GM20431 (cell line): ENCODE measurements around the gene ADH4.
"Not testable (repeated sequence)": the region's sequence is repeated elsewhere in the genome, so short reads cannot be mapped to it uniquely, and the experiment has no call there.

ENCODE experiments used
- in situ Hi-C: fragments of 300-500 bp; cut with MseI, MboI; formaldehyde crosslinking; loops from one replicate; pipeline ENCODE4 v1.15.0; 2020; ENCODE audit warnings: low sequenced_read_pairs; ENCODE audit not compliant: unreplicated experiment

ADH4 gene

DNA sequence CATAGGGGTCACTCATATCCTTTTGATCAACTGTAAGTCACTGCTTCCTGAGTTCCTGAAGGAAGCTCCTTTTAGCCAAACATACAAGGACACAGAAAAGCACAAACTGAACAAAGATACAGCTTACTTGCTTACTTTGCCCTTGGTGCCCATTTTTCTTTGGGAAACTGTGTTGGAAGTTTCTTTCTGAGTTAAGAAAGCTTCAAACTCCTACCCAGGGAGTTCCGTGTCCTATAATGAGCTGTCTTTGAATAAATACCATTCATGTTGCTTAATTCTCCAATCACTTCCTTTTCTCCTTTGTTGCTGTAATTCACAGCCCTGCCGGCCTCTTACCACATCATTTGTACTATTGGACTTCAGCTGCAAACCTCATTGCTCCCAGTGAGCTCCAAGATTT is at the start of gene ADH4:
Gene ADH4 (minus strand): TSS at position 228 of the 400 bp plus-strand sequence. CDS start 75 bp downstream, at position 153.
- in situ Hi-C loops: no loop called here

- in situ Hi-C loops: no loop called here
Observed at GRCh38 chr4:99190336-99190735, 46.2 kb upstream of the ADH4 start.

- in situ Hi-C loops: not testable (repeated sequence)
Observed at GRCh38 chr4:99189900-99190299, 45.8 kb upstream of the ADH4 start.

DNA sequence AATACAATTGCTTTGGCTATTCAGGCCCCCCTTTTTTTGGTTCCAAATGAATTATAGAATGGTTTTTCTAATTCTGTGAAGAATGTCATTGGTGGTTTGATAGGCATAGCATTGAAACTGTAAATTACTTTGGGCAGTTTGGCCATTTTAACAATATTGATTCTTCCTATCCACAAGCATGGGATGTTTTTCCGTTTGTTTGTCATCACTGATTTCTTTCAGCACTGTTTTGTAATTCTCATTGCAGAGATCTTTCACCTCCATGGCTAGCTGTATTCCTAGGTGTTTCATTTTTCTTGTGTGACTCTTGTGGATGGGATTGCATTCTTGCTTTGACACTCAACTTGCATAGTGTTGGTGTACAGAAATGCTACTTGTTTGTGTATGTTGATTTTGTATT is 41.9 kb upstream of the ADH4 start:
- in situ Hi-C loops: no loop called here

- in situ Hi-C loops: no loop called here
Observed at GRCh38 chr4:99185581-99185980, 41.5 kb upstream of the ADH4 start.

DNA sequence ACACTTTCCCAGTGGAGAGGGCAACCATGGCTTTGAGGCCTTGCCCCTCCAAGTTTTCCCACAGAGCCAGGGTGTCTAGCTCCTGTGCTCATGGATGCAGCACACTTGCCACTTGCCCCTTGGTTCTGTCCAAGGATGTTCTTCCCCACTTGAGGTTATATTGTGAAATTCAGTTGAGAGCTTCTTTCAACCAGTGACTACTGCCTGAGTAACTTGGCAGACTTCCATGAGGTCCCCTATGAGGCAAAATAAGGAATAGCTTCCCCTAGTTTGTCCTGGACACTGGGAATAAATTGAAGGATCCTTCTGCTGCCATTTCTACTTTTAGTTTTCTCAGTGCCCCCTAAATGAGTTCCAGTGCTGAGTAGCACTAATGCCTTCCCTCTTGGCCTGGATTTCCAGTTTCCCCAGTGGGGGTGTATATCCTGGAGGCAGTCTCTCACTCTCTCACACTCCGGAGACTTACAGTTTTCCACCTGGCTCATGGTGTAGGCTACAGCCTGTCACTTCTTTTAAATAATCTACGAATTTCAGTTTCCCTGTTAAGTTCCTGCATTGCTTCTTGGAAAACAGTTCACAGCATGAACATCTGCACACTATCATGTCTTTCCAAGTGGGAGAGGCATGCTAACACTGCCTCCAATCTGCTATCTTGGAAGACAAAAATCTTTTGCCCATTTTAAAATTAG is 36.4 kb upstream of the ADH4 start:
- in situ Hi-C loops: no loop called here

DNA sequence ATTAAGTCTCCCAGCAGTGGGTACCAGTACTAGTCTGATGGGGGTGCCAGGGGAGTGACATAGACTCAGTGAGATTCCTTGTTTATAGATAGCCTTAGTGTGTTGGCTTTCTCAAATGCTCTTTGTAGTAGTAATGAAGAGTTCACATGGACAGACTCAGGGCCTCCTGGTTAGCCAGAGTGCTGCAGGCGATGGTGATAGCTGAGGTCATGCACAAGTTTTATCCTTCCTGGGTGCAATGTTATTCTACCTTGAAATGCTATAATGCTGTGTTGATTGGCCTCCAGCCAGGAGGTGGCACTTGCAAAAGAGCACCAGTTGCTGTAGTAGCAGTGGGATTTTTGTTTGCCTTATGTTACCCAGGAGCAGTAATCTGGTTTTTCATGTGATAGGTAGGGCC is 35.5 kb upstream of the ADH4 start:
- in situ Hi-C loops: no loop called here

DNA sequence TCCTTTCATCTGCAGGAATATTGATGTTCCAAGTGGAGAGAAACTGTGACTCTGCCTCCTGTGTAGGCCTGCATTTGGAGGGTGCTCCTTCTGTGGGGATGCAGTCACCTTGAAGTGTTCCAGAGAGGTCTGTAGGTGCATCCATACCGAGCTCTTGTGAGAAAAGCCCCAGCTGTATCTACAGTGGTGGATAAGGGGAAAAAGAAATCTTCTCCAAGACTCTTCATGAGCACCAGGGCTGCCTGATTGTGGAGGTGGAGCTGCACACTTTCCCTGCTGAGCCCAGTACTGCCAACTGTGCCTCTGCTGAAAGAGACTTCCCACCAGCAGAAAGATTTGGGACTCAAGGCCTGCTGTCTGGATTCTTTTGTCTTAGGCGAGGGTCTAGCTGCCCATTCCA is 35.1 kb upstream of the ADH4 start:
- in situ Hi-C loops: no loop called here

DNA sequence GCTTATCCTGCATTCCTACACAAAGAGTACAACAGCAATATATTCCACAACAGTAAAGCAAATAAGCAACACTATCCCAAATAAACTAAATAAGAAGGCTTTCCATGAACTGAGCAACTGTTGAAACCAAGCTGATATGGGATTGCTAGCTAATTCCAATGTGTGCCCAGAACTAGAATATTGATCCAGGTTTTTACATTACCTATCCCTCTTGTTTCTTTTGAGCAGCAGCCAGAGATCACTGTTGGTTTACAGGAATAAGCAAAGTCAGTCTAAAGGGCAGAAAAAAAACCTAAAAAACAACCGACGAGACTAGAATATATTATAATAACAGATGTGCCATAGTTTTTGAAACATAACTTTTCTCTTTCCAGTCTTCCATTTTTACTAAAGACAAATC is 22.4 kb upstream of the ADH4 start:
- in situ Hi-C loops: no loop called here

DNA sequence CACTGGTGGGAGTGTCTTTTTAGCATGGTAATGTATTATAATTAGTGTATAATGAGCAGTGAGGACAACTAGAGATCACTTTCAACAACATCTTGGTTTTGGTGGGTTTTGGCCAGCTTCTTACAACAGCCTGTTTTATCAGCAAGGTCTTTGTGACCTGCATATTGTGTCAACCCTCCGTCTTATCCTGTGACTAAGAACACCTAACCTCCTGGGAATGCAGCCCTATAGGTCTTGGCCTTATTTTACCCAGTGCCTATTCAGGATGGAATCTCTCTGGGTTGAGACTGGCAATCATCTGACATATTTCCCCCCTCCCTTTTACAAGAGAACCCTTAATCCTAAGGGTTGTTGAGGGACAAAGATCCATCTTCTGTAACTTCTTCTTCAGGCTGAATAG is 21.9 kb upstream of the ADH4 start:
- in situ Hi-C loops: no loop called here

DNA sequence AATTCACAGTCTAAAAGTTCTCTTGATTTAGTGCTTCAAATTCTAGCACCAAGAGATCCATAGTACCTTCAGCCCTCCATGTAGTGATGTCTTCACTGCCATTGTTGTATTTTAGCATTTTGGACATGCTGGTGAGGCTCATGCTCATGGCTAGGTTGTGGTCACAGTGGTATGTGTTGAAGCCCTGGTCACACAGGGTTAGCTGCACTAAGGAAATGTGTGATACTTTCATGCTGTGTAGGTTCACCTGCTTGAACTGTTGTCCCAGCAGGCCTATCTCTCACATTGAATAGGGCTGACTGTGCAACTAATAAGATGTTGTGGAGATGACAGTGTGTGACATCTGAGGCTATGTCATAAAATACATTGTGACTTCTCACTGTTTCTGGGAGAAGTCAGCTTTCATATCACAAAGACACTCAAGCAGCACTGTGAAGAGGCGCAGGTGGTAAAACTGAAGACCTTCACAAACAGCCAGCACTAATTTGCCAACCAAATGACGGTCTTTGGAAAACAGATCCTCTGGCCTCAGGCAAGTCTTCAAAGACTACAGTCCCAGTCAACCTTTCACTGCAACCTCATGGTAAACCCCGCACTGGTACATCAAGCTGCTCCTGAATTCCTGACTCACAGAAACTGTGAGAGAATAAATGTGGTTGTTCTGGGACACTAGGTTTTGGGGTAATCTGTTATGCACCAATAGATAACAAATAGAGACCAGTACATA is 17.4 kb upstream of the ADH4 start:
- in situ Hi-C loops: no loop called here

DNA sequence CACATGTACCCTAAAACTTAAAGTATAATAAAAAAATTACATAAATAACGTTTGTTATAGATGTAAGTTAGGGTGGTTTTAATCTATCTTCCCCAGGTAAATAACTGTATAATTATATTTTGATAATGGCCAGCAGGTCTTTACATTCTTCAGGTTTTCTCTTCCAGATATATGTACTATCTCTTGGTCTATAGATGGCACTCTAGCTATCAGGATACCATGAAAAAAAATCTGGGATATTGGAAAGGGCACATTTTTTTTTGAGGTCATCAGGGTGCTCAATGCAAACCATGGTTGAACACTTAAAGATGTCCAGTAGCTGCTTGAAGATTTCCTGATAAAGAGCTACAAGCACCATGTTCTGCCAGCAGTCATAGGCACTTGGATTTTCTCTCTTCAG is 15.6 kb upstream of the ADH4 start:
- in situ Hi-C loops: no loop called here

GRCh38 chr4:99157478-99157935 is 13.4 kb upstream of the ADH4 start:
- in situ Hi-C loops: no loop called here

DNA sequence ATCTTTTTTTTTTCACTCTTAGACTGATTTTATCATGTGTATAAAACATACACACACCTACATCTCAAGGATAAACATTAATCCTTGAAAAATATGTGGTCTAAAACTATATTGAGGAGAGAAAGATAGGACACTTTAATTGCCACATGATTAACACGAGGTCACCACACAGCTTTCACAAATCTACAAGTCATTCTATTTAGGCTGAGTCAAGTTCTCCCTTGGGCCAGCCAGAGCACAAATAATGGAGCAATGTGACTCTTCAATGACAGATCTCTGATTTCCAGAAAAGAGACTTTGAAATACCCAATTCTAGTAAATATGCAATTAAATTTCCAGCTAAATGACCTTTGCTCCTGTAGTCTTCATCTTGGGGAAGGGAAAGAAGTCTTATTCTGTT is 12.9 kb upstream of the ADH4 start:
- in situ Hi-C loops: no loop called here

GRCh38 chr4:99154658-99155342 is 10.7 kb upstream of the ADH4 start:
- in situ Hi-C loops: no loop called here

DNA sequence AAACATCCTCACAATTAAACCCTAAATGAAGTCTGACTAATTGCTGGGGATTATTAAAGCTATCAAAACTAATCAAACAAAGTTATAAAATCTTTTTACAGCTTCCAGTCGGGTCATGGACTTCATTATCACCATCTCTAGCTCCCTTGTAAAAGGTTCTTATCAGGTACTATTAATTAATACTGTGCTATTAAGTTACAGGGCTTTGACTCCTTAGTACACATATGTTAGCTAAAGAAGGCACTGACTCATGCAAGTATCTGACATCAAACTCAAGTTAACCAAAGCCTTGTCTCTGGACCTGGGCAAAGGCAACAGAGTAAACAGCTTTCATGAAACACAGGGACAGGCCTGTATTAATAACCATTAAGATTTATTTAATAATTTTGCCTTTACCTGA is 7.9 kb upstream of the ADH4 start:
- in situ Hi-C loops: no loop called here

DNA sequence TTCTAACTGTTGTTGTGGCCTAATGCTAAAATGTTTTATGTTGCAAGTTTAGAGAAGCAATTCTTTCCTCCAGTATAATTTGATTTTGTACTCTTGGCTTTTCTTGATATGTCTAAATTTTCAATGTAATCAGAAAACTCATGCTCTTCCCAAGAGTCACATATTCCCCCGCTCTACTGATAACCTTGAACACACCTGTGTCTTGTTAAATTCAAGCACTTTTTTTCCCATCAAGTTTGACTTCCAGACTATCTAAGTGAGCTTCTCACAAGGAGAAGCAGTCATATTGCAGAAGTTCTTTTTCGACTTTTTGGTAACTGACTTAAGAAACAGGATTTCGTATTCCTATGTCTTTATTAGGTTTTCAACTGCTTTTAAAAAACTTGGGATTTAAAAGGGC is 7.4 kb upstream of the ADH4 start:
- in situ Hi-C loops: no loop called here

DNA sequence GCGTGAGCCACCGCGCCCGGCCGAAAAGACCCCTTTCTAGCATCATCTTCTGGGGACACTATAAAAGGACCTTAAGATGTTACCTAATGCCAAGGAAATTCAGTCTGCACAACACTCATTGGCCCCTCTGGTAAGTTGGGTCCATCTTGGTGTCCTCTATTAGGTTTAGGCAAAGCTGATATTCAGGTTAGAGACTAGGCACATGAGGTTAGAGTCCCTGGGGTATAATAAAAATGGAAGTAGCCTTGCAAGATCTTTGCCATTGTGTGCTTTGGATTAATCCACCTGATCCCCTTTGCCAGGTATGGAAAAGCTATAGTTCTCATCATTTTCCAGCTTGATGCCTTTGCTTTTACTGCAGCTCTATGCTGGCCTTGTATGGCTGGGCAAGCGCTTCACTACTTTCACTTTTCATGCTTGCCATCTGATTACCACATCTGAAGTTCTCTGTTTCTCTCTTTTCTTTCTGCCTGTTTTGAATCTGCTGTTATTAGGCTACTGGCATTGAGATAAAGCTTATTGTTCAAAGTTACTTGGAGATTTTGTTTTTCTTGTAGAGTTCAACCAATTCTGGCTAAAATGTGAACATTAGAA is 5.4 kb upstream of the ADH4 start:
- in situ Hi-C loops: no loop called here

GRCh38 chr4:99148550-99148949 is 4.5 kb upstream of the ADH4 start:
- in situ Hi-C loops: no loop called here

DNA sequence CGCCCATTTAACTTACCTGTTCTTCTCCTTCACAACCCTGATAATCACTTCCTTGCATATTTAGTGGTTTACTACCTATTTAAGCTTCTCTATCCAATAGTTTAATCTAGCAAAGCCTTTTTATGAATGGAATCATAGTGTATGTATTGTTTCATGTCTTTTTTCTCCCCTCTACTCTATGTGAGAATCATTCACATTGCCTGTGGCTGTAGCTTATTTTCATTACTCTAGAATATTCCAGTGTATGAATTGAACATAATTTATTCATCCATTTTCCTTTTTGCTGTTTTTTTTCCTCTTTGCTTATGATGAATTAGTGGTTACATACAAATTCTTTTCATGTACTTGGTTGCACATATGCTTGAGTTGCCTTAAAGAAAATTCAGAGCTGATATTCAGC is 490 bp upstream of the ADH4 start:
- in situ Hi-C loops: no loop called here

GRCh38 chr4:99136329-99136728 is 7.8 kb downstream of the ADH4 start:
- in situ Hi-C loops: no loop called here
